22Rv1 (cell line): ENCODE results near the gene GATAD2A.

Source experiments
- ZFX ChIP-seq: fragments of 450-650 bp; IDR thresholded peaks from 2 replicates; pipeline ENCODE4 v1.6.1; 2017; ENCODE audit warnings: antibody characterized with exemption, borderline replicate concordance
- TF ChIP-seq, protein P1 (sequence below): fragments of 450-650 bp; IDR thresholded peaks from 2 replicates; pipeline ENCODE4 v1.5.1; 2017; ENCODE audit warnings: mild to moderate bottlenecking

DNA sequence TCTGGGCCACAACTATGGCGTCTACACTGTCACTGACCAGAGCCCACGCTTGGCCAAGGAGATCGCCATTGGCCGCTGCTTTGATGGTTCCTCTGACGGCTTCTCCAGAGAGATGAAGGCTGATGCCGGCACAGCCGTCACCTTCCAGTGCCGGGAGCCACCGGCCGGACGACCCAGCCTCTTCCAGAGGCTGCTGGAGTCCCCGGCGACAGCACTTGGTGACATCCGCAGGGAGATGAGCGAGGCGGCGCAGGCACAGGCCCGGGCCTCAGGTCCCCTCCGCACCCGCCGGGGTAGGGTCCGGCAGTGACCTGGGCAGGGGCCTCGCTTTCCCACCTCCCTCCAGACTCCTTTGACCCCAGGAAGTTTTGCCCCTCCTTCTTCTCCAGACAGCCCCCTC lies 140.2 kb downstream of the GATAD2A start:
- TF ChIP-seq ZFX = no peak
- TF ChIP-seq, protein P1, sequence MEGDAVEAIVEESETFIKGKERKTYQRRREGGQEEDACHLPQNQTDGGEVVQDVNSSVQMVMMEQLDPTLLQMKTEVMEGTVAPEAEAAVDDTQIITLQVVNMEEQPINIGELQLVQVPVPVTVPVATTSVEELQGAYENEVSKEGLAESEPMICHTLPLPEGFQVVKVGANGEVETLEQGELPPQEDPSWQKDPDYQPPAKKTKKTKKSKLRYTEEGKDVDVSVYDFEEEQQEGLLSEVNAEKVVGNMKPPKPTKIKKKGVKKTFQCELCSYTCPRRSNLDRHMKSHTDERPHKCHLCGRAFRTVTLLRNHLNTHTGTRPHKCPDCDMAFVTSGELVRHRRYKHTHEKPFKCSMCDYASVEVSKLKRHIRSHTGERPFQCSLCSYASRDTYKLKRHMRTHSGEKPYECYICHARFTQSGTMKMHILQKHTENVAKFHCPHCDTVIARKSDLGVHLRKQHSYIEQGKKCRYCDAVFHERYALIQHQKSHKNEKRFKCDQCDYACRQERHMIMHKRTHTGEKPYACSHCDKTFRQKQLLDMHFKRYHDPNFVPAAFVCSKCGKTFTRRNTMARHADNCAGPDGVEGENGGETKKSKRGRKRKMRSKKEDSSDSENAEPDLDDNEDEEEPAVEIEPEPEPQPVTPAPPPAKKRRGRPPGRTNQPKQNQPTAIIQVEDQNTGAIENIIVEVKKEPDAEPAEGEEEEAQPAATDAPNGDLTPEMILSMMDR = no peak
